Breast epithelium (tissue), 3 donors: Measurements from ENCODE around the gene HDAC4.

Experiments
- CTCF ChIP-seq, 3 donors: fragments of 450-650 bp; IDR thresholded peaks; one replicate each; pipeline ENCODE4 v1.5.1; 2016 to 2017; ENCODE audit warnings: antibody characterized with exemption in 3 of 3, mild to moderate bottlenecking in 3 of 3, moderate library complexity in 3 of 3
- POLR2A ChIP-seq: fragments of 450-650 bp; IDR thresholded peaks from one replicate; pipeline ENCODE4 v1.6.1; 2016; ENCODE audit warnings: antibody characterized with exemption, mild to moderate bottlenecking, moderate library complexity
- POLR2AphosphoS5 ChIP-seq, 3 donors: sonication (generic); formaldehyde crosslinking; IDR thresholded peaks; one replicate each; pipeline ENCODE4 v1.6.1; 2017; ENCODE audit warnings: antibody characterized with exemption in 3 of 3

- TF ChIP-seq CTCF (IDR thresholded peaks at IDR 0.05) (no peak), POLR2AphosphoS5 (IDR thresholded peaks at IDR 0.05) (no peak), POLR2A (no peak)
Observed at GRCh38 chr2:239140346-239141020, 260.3 kb downstream of the HDAC4 start.
